IMR-90 (cell line): ENCODE data around the gene IGF2R. TPM values are rescaled to one million over a fixed set of nuclear protein-coding genes. Genes with fewer than 3 reads are reported as not detected.

Experiments
- ATAC-seq: fragments of 200-7000 bp; cut with Tn5 transposase; 2 replicates; pipeline ENCODE4 v1.9.1; 2020; ENCODE audit warnings: low read depth, mild to moderate bottlenecking, moderate library complexity
- BruUV-seq: library from RNA; stranded (reverse); fragments of 400-500 nt; replicated peaks from 2 replicates; lab custom pipeline; 2021; lab: Mats Ljungman, UMichigan
- CTCF ChIA-PET: fragments of 300-600 bp; formaldehyde crosslinking; extraction: SDS; loops from one replicate; lab custom pipeline; 2021; ENCODE audit warnings: antibody characterized with exemption; lab: Yijun Ruan, JAX
- POLR2A ChIA-PET: fragments of 300-600 bp; sonication (Branson Sonifier 250); formaldehyde crosslinking; loops from one replicate; lab custom pipeline; 2022; ENCODE audit warnings: antibody characterized with exemption; ENCODE audit not compliant: unreplicated experiment; lab: Charles Lee
- DNase-seq: peaks from one replicate; pipeline ENCODE4 v3.0.0; 2013
- H2AFZ ChIP-seq: replicated peaks from 2 replicates; pipeline ENCODE3; 2013; ENCODE audit warnings: low read length, mild to moderate bottlenecking; ENCODE audit not compliant: poor library complexity
- H2AK5ac ChIP-seq: 2 replicates; pipeline ENCODE4 v1.6.1; 2013; ENCODE audit warnings: low read depth, low read length, inconsistent platforms
- H2AK9ac ChIP-seq: replicated peaks from 2 replicates; pipeline ENCODE3; 2013; ENCODE audit warnings: mild to moderate bottlenecking, low read depth, low read length, moderate library complexity; ENCODE audit not compliant: poor library complexity
- H2BK120ac ChIP-seq: 2 replicates; pipeline ENCODE4 v1.6.1; 2013; ENCODE audit warnings: low read depth, low read length, inconsistent platforms
- H2BK15ac ChIP-seq: 3 replicates; pipeline ENCODE4 v1.6.1; 2013; ENCODE audit warnings: low read depth, low read length, inconsistent platforms
- H2BK20ac ChIP-seq: 2 replicates; pipeline ENCODE4 v1.6.1; 2013; ENCODE audit warnings: low read depth, mild to moderate bottlenecking, inconsistent platforms, low read length, moderate library complexity
- H2BK5ac ChIP-seq: 2 replicates; pipeline ENCODE4 v1.6.1; 2013; ENCODE audit warnings: mild to moderate bottlenecking, low read depth, low read length, inconsistent platforms; ENCODE audit not compliant: poor library complexity, severe bottlenecking
- H3K14ac ChIP-seq: replicated peaks from 2 replicates; pipeline ENCODE4 v1.6.1; 2013; ENCODE audit warnings: low read depth, low read length, inconsistent platforms
- H3K18ac ChIP-seq: 2 replicates; pipeline ENCODE4 v1.6.1; 2013; ENCODE audit warnings: low read depth, low read length, control low read depth
- H3K23ac ChIP-seq: 2 replicates; pipeline ENCODE4 v1.6.1; 2013; ENCODE audit warnings: low read depth, low read length, inconsistent platforms
- H3K27ac ChIP-seq: 2 replicates; pipeline ENCODE4 v1.5.1; 2013; ENCODE audit warnings: mild to moderate bottlenecking, control low read depth, low read length; ENCODE audit not compliant: insufficient read depth
- H3K27me3 ChIP-seq: 2 replicates; pipeline ENCODE4 v1.6.1; 2013; ENCODE audit warnings: low read length; ENCODE audit not compliant: control insufficient read depth, insufficient read depth
- H3K36me3 ChIP-seq: 2 replicates; pipeline ENCODE4 v1.6.1; 2013; ENCODE audit warnings: low read length, mixed read lengths; ENCODE audit not compliant: control insufficient read depth, insufficient read depth
- H3K4ac ChIP-seq: 2 replicates; pipeline ENCODE4 v1.6.1; 2013; ENCODE audit warnings: low read depth, low read length, inconsistent platforms
- H3K4me1 ChIP-seq: 2 replicates; pipeline ENCODE4 v1.6.1; 2013; ENCODE audit warnings: low read length, mixed read lengths; ENCODE audit not compliant: control insufficient read depth, insufficient read depth
- H3K4me2 ChIP-seq: 2 replicates; pipeline ENCODE4 v1.6.1; 2013; ENCODE audit warnings: low read depth, mild to moderate bottlenecking, control low read depth, low read length, moderate library complexity
- H3K4me3 ChIP-seq: 2 replicates; pipeline ENCODE4 v1.5.1; 2013; ENCODE audit warnings: low read depth, mild to moderate bottlenecking, control low read depth, low read length, moderate library complexity; ENCODE audit not compliant: insufficient read depth
- H3K56ac ChIP-seq: 2 replicates; pipeline ENCODE4 v1.6.1; 2013; ENCODE audit warnings: low read length, inconsistent platforms; ENCODE audit not compliant: insufficient read depth; ENCODE audit errors: extremely low read depth
- H3K79me1 ChIP-seq, 2 experiments: 2 replicates each; pipeline ENCODE4 v1.6.1; 2013; ENCODE audit warnings: low read length in 2 of 2, inconsistent platforms in 1 of 2, low read depth in 1 of 2
- H3K9ac ChIP-seq: 2 replicates; pipeline ENCODE4 v1.6.1; 2013; ENCODE audit warnings: low read depth, low read length, control low read depth
- H3K9me1 ChIP-seq: 2 replicates; pipeline ENCODE4 v1.6.1; 2013; ENCODE audit warnings: low read length, inconsistent platforms; ENCODE audit not compliant: insufficient read depth
- H3K9me3 ChIP-seq: 2 replicates; pipeline ENCODE4 v1.6.1; 2013; ENCODE audit warnings: low read length; ENCODE audit not compliant: control insufficient read depth, insufficient read depth
- H4K20me1 ChIP-seq: 2 replicates; pipeline ENCODE4 v1.6.1; 2013; ENCODE audit warnings: low read length, inconsistent platforms; ENCODE audit not compliant: insufficient read depth
- H4K5ac ChIP-seq: 2 replicates; pipeline ENCODE4 v1.6.1; 2013; ENCODE audit warnings: mild to moderate bottlenecking, low read depth, low read length, control low read depth
- H4K8ac ChIP-seq, 2 experiments: 2 replicates each; pipeline ENCODE4 v1.6.1; 2013; ENCODE audit warnings: low read depth in 2 of 2, low read length in 2 of 2, control low read depth in 1 of 2, inconsistent platforms in 1 of 2
- H4K91ac ChIP-seq: 2 replicates; pipeline ENCODE4 v1.6.1; 2013; ENCODE audit warnings: low read depth, low read length, inconsistent platforms; ENCODE audit not compliant: insufficient read depth
- BHLHE40 ChIP-seq: fragments of 150-350 bp; IDR thresholded peaks from 2 replicates; pipeline ENCODE4 v1.6.1; 2016; ENCODE audit warnings: mild to moderate bottlenecking, low read depth, low read length
- CEBPB ChIP-seq: IDR thresholded peaks from 2 replicates; pipeline ENCODE4 v1.6.1; 2012; ENCODE audit warnings: low read depth, low read length, improper control_type of control experiment
- CTCF ChIP-seq: conservative IDR thresholded peaks from 2 replicates; pipeline ENCODE4 v1.5.1; 2012; ENCODE audit warnings: mild to moderate bottlenecking, low read depth, low read length, improper control_type of control experiment
- ELK1 ChIP-seq: fragments of 150-350 bp; IDR thresholded peaks from 2 replicates; pipeline ENCODE4 v1.6.1; 2016; ENCODE audit warnings: low read depth, mild to moderate bottlenecking, low read length, moderate library complexity, borderline replicate concordance
- FOS ChIP-seq: fragments of 150-350 bp; IDR thresholded peaks from 2 replicates; pipeline ENCODE4 v1.6.1; 2016; ENCODE audit warnings: low read depth, low read length
- MAFK ChIP-seq: IDR thresholded peaks from 2 replicates; pipeline ENCODE4 v1.6.1; 2012; ENCODE audit warnings: low read depth, low read length, improper control_type of control experiment
- POLR2A ChIP-seq: IDR thresholded peaks from 2 replicates; pipeline ENCODE4 v1.6.1; 2012; ENCODE audit warnings: mild to moderate bottlenecking, low read depth, low read length
- USF2 ChIP-seq: fragments of 150-350 bp; IDR thresholded peaks from 2 replicates; pipeline ENCODE4 v1.6.1; 2017; ENCODE audit warnings: mild to moderate bottlenecking, antibody characterized with exemption, low read length, low read depth
- WGBS, 2 experiments: methylation state at CpG; one replicate each; pipeline versions ENCODE4 v1.1.5 to v1.1.7; 2013; ENCODE audit warnings: missing lambda C conversion rate in 2 of 2; ENCODE audit not compliant: insufficient read length in 1 of 2; ENCODE audit errors: extremely low coverage in 2 of 2; 5-methylcytosine and 5-hydroxymethylcytosine counted together
- dilution Hi-C: fragments of 300-500 bp; cut with HindIII; formaldehyde crosslinking; loops from one replicate; pipeline ENCODE4 v1.14.3; 2018; ENCODE audit warnings: low sequenced_read_pairs; ENCODE audit not compliant: unreplicated experiment
- in situ Hi-C: fragments of 300-500 bp; cut with MboI; formaldehyde crosslinking; loops from 3 replicates; pipeline ENCODE4 v1.14.3; 2019; ENCODE audit warnings: low sequenced_read_pairs, inconsistent platforms, mixed read lengths
- intact Hi-C: fragments of 100-400 bp; cut with micrococcal nuclease; formaldehyde crosslinking; loops from 2 replicates; pipeline ENCODE4 v1.10.0; 2022
- polyA plus RNA-seq, 3 experiments: library from polyadenylated mRNA; depleted of rRNA; stranded (reverse); fragments of >200 nt; gene quantifications; 2 replicates each; pipeline ENCODE4 v1.2.3, GENCODE V29; 2012; ENCODE audit warnings: low replicate concordance in 1 of 3
- total RNA-seq: library from RNA; depleted of rRNA; stranded (reverse); fragments of >200 nt; gene quantifications from 2 replicates; pipeline ENCODE4 v1.2.3, GENCODE V29; 2012

The IGF2R gene
- total and polyA plus RNA-seq, 2 of the 4 experiments (the other 2 are of a cell fraction): 33.2 to 41.4 TPM

- Histone ChIP-seq H3K14ac (no peak overlapping the region), H2BK5ac (no peak overlapping the region), H3K27me3 (no peaks in the 10 kb centered on the region), H3K9ac (no peak overlapping the region), H2BK20ac (no peak overlapping the region), H3K9me1 (peaks cover 33% of the 10 kb centered on the region), H2BK120ac (no peak overlapping the region), H3K4me1 (peaks cover 30% of the 10 kb centered on the region), H2BK15ac (no peak overlapping the region), H2AFZ (no peak overlapping the region), H4K8ac (no peak overlapping the region), H3K9me3 (no peaks in the 10 kb centered on the region), H3K4ac (no peak overlapping the region), H3K56ac (no peak overlapping the region), H3K23ac (peak overlapping the region; percentile 34; the same call in 1 of the 2 replicates), H4K5ac (no peak overlapping the region), H4K91ac (no peak overlapping the region), H2AK9ac (no peak overlapping the region), H3K27ac (no peak overlapping the region), H3K4me2 (no peak overlapping the region; the same call in 1 of the 2 replicates), H4K20me1 (peaks cover 85% of the 10 kb centered on the region), H3K4me3 (no peak overlapping the region), H2AK5ac (no peak overlapping the region), H3K79me1 (peaks cover 43 to 80% of the 10 kb centered on the region in 2 experiments), H3K36me3 (no peaks in the 10 kb centered on the region), H3K18ac (no peak overlapping the region)
- peak; percentile 71 for TF ChIP-seq BHLHE40
- no peak for TF ChIP-seq POLR2A
- peak; percentile 27; the same call in 1 of the 2 replicates for TF ChIP-seq USF2
- TF ChIP-seq MAFK: peak; percentile 18; the same call in 1 of the 2 replicates
- no peak for TF ChIP-seq CTCF
- TF ChIP-seq CEBPB: peak; percentile 50; the same call in 1 of the 2 replicates
- peak; percentile 67 for TF ChIP-seq FOS
- no peak for TF ChIP-seq ELK1
- CTCF ChIA-PET: no interaction called here
- peak; percentile 18 for ATAC-seq
- dilution Hi-C loops (no loop called here), intact Hi-C loops (no loop called here), in situ Hi-C loops (no loop called here)
- BruUV-seq: no TSS peak
- DNase-seq: peak; percentile 93
- POLR2A ChIA-PET: no interaction called here
- WGBS, 2 experiments: no CpG with 5 or more reads among the region's 11 CpGs
Measured at GRCh38 chr6:159984268-159984786, 15.4 kb downstream of the IGF2R start.
